HG03025 (cell line): ENCODE results near the gene TTLL11.
"Not testable (repeated sequence)": the region's sequence is repeated elsewhere in the genome, so short reads cannot be mapped to it uniquely, and the experiment has no call there.

Experiments used
- ATAC-seq: cut with Tn5 transposase; IDR thresholded peaks from one replicate; pipeline ENCODE4 v1.9.1; 2021; ENCODE audit warnings: mild to moderate bottlenecking, moderate library complexity; ENCODE audit not compliant: unreplicated experiment, low FRiP score

Gene TTLL11

DNA sequence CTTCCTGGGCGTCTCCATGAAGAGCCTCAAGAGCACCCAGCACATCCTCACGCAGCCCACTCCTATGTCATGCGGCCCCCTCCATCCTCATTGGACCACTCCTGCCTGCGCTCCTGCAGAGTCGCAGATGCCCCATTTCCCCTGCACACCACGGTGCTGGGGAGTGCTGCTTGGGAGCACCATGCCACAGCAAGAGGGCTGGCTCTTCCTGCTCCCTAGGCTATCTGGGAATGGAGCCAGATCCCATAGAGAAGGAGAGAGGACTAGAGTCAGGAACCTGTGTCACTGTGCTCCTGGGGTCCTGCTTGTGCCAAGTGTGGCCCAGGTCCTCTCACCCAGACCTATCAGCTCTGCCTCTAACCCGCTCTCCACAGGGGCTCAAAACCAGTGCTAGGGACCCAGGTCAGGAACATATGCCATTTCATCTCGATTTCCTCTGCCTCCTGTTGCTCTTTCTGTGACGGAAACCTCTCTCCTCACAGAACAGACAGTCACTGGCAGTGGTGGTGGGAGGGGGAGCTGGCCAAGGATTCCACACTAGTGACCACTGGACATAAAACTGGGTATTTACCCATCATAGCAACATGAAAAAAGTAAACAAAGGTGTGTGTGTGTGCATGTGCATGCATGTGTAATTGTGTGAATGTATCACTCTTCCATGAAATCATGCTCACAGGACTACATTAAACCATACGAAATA lies 178.4 kb downstream of the TTLL11 start:
- no peak for ATAC-seq

DNA sequence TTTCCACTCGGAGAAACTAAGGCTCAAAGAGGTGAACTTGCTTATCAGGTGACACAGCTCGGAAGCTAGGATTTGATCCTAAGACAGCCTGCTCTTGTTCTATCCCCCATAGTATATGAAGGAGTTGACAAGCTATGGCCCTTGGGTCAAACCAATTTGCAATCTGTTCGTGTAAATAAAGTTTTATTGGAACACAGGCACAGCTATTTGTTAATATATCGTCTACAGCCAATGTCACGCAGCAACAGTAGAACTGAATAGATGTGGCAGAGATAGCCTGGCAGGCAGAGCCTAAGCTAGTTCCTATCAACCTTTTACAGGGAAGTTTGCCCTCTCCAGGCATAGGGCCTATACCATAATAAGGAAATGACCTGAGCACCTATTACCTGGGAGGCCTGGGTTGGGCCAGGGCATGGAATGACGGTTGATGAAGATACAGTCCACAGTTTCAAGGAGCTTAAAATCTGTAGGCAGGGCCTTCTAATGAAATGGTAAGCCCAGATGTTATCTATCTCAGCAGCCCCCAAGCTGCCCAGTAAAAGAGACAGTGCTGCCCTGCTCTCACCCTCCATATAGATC lies 179.0 kb downstream of the TTLL11 start:
- no peak for ATAC-seq

DNA sequence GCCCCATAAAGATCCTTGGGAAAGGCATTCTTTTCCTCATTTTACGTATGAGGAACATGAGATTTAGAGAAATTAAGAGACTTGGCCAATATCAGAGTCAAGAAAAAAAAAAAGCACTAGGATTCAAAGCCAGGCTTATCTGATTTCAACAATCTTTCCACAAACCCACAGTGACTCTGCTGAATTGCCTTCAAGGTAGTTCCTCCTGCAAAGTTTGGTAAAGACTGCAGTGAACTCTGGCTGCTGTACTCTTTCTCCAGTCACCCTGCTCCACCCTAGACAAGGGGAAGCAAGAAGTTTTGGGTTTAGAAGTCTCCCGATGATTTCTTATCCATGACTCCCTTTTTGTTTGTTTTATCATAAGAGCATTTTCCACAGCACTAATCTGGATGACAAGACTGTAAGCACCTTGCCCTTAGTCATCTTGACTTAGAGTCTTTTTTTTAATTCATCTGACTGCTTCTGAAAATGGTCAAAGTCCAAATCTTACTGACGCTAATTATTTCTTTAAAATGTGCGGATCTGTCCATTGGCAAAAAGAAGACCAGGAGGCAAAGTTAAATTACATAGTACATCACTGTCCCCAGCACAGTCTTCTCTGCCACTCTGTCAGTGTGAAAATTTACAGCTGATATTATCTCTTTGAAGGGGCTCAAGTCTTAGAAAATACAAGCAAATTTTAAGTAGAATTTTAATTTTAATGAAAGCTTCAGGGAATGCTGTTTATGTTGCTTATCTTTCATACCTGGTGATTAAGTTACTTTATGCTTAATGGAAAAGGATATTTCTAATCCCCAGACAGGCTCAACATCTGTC lies 180.1 kb downstream of the TTLL11 start:
- no peak for ATAC-seq

DNA sequence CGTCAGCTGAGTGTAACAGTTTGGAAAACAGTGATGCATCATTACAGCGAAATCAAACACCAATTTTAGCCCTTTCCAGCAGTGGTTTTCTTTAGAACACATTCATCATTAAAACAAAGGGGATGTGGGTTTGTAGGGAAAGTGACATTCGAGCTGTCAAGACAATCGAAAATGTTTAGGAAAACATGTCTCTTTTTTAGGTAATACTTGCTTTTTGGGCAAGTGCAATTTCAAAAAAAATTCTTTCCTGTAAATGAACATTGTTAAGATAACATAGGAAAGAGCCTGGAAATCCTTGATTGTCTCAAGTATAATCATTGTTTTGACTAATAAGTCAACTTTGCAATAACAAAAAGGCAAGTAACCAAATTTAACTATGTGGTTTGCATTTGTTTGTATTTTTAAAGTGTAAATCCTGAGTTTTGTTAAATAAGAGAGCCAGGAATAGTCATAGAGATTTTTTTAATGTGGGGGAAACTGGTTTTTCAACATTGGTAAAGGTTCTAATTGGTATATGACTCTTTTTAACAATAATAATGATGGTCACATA lies 182.5 kb downstream of the TTLL11 start:
- ATAC-seq, result no peak

DNA sequence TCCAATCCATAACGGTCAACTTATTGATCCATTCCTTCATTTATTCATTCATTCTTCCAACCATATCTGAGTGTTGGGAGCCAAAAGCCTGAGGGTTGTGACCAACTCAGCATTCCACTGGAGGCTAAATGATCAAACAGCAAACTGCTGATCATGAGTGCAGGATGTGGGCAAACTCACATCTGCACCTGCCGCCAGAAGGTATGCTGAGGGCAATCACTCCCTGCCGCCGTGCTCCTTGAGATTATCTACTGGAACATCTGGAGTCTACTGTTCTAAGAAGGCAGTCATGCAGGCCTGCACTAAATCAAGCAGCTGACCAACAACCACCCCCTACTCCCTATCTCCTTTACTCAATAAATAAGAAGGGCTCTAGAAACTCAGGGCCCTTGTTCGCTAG lies 184.0 kb downstream of the TTLL11 start:
- no peak for ATAC-seq

DNA sequence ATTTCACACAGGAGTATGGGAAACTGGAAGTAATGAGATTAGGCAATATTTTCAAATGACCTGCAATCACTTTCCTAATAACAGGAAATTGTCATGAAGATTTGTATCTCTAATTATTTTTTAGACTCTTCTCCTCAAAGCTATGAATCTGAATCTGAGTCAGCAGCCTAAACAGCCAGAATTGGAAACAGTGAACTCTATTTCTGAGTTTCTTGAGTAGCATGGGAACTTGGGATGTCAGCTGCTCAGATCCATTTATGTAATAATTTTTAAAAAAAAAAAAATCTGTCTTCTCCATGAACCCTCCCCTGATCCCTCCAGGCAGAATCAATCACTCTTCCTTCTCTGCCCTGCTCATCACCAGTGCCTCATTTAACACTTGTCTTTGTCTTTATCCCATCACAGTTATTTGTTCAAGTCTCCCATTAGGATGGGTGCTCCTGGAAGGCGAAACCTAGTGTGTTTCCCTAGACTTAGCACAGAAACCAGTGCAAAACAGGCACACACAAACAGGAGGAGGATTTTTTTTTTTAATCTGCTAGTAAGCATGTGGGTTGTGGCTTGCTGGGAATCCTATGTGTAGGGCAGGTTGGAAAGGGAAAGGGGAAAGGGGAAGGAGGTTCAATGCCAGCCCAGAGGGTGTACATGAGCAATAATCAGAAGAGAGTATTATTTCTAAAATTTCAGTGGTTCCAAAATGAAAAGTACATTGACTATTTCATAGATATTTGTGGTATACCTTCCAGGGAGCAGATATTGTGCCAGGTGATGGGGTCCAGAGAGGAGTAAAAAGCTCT lies 186.8 kb downstream of the TTLL11 start:
- no peak for ATAC-seq

DNA sequence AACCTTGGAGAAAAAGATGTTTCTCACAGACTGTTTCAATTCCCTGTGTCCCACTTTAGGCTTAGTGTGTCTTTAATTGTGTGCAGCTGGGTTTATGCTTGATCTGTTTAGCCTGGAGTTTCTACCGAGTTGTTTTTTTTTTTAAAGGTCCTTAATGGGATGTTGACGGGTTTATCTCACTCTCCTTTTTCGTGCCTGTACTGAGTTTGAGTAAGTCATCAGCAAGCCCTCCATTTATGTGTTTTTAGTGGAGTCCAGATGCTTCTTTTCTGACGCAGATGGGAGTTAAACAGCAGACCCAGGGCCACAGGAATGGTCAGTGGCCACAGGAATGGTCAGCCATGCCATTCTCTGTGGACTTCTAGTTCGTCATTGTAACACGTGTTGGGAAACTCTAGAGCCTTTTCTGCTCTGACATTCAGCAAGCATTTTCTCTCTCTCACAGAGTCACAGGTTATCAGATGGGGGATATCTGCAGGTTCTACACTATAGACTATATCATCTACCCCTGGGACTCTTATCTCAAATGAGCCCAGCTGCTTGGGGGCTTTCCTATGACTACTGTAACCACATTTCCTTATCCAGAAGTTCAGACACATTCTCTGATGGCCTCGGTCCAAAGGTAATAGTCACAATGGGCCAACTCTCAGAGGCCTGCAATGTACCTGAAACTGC lies 190.5 kb downstream of the TTLL11 start:
- ATAC-seq, result no peak

DNA sequence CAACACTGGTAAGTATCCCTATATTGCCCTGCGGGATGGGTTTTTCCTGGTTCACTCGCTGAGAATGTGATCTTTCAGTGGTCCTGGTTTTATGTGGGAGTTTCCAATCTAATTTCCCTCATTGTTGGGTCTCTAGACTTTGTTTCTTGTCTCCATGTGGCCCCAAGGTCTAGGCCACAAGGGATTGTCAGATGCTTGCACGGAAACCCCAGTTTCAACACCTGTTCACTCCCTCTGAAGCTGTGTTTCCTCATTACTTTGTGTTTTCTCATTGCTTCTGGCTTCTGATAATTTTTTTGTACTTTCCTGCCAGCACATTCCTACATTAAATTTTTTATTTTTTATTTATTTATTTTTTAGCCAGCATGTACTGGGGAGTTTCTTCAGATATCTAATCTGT lies 191.5 kb downstream of the TTLL11 start:
- ATAC-seq, result no peak

DNA sequence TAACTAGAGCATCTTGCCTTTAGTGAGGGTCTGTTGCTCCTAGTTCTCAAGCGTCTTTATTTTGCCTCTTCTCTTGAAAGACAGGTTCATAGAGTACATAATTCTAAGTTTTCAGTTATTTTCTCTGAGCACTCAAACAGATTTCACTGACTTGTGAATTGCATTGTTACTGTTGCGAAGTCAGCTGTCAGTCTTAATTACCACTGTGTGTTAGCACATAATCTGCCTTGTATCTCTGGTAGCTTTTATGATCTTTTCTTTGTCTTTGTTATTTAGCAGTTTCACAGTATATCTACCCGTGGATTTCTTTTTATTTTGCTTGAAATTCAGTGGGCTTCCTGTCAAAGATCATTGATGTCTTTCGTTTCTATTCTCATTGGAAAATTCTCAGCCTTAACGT lies 192.9 kb downstream of the TTLL11 start:
- no peak for ATAC-seq

DNA sequence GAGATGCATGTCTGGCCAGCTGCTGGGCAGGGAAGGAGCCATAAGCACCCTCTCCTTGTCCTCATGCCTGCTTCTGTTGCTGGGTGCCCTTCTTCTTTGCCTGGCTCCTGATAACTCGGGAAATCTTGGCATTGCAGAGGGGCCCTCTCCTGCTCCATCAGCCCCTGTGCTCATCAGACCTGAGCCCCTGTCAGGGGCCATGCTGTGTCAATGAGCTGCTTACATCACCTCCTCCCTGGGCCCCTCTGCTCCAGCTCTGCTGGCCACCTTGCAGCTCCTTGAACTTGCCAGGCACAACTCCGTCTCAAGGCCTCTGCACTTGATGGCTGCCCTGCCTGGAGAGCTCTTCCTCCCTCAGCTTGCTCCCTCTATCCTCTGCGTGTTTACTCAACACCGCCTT lies 194.3 kb downstream of the TTLL11 start:
- ATAC-seq, result no peak

DNA sequence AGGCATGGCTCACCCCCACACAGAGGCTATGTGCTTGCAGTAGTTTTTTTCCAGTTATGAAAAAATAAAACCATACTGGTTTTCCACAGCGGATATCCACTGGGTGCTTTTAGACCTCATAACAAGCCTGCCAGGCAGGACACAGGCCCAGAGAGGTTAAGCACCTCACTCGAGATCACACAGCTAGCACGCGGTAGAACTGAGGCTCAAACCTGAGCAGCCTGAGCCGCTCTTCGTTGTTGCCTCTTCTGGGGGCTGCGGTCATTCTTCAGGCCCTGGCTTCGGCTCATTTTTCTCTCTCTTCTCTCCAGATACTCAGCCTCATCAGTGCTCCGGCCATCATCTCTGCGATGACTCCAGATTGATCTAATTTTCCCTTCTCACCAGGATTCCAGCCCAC lies 196.0 kb downstream of the TTLL11 start:
- ATAC-seq, result no peak

DNA sequence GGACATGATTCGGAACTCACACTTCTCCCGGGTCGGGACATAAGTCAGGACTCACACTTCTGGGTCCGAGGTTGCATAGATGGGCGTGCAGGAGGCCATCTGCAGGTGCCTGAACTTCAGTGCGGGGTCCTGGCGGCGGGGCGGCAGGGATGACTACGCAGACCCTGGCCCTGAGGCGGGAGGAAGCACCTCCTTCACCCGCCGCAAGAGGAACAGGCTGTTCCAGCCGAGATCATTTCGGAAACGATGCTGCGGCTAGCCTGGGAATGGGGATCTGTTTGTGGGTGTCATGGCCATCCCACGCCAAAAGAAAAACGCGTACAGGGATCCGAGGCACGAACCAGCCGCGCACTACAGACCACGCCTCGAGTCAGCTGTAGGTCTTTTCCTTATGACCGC lies 196.6 kb downstream of the TTLL11 start:
- no peak for ATAC-seq

DNA sequence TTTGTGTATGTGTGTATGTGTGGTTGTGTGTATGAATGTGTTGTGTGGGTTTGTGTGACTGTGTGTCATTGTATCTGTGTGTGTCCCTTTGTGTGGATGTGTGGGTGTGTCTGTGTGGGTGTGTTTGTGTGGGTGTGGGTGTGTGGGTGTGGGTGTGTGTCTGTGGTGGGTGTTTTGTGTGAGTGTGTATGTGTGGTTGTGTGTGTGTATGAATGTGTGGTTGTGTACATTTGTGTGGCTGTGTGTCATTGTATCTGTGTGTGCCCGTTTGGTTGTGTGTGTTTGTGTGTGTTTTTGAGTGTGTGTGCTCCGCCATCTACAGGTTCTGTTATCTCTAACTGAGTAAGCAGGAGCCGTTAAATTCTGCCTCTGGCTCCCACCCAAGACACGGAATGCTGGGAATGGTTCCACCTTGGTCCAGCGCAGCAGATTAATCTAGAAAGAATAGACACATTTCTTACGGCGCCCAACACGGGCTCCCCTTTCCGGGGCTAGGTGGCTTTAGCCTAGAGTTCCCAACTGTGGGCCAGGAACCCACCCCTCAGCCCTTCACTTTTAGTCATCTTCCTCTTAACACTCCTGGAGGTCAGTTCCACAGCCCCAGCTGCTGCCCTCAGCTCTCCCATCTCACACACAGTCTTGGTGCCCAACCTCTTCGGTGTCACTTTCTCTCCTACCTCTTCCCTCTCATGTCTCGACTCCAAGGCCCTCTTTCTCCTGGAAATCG lies 197.1 kb downstream of the TTLL11 start:
- ATAC-seq, result no peak

DNA sequence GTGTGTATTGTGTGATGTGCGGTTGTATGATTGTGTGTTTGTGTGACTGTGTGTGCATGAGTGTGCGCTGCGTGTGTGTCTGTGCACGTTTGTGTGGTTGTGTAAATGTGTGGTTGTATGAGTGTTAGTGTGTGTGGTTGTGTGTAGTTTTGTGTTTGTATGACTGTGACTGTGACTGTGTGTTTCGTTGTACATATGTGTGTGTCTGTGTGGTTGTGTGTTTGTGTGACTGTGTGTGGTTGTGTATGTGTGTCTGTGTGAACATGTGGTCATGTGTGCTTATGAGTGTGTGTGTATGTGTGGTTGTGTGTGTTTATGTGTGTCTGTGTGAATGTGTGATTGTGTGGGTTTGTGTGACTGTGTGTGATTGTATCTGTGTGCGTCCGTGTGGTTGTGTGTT lies 197.8 kb downstream of the TTLL11 start:
- no peak for ATAC-seq

DNA sequence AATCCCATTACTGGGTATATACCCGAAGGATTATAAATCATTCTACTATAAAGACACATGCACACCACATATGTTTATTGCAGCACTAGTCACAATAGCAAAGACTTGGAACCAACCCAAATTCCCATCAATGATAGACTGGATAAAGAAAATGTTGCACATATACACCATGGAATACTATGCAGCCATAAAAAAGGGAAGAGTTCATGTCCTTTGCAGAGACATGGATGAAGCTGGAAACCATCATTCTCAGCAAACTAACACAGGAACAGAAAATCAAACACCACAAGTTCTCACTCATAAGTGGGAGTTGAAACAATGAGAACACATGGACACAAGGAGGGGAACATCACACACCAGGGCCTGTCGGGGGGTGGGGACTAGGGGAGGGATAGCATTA lies 198.7 kb downstream of the TTLL11 start:
- ATAC-seq, result not testable (repeated sequence)

DNA sequence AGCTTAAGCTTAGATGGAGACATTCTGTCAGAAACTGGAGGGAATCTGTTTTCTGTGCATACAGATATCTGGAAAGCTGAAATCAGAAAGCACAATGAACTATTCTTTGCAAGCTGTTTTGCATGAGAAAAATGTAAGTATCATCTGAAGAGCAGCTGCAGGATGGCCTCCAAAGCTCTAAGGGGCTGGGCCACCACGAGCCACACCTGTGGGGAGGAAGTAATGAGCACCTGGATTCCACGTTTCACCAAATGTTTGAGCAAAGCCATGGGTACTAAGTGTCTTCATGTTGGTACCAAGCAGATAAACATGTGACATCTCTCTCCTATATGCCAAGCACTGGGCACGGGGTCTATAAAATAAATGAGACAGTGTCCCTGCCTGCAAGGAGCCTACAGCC lies 199.3 kb downstream of the TTLL11 start:
- no peak for ATAC-seq

DNA sequence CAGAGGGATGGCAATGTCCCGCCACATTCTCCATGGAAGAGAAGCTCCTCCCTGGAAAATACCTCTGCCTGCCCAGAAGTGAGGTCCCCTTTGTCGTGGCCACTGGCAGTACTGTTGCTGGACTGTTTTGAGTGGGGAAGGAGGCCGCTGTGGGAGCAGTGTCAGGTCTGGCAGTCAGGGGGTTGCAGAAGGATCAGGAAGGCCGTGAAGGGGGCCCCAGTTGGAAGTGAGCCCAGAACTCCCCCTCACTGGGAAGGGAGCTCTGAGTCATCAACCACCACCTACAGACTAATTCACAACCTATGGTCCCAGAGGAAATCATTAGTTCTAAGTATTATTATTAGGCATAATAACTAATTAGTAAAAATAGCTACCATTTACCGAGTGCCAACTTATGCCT lies 200.4 kb downstream of the TTLL11 start:
- ATAC-seq, result no peak

DNA sequence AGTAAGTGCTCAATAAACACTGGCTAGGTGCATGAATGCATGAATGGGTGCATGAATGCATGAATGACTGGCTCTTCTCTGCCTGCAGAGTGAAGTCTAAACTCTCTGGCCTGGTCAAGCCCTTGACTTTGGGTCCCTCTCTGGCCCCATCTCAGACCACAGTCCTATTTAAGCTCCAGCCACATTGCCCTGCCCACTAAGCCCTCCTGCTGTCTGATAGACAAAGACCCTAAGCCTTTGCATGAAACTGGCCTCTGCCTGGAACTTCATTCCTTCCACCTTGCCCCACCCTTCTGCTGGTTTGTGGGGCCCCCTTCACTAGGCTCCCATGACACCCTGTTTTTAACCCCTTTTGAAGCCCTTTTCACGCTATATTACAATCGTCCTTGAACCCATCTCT lies 202.4 kb downstream of the TTLL11 start:
- no peak for ATAC-seq

DNA sequence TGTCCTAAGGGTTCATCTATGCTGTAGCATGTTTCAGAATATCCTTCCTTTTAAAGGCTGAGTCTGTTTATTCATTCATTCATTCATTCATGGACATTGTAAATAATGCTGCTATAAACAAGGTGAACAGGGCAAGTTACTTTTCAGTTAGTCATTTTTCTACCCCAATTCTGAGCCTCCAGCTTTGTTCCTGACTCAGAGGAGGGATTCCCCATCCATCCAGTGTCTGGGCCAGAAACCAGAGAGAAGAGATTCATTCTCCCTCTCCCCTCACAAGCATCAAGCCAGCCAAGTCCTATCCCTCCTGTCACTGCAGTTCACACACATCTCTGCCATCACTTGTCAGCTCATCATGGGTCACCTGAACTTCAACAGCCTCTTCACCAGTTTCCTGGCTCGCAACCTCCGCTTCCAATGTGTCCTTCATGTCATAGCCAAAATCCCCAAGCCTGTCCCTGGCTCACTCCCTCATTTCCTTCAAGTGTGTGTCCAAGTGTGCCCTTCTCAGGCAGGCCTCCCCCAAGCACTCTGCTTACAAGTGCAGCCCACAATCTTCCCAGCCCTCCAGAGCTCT lies 203.0 kb downstream of the TTLL11 start:
- no peak for ATAC-seq
